GM15510 (cell line): ENCODE measurements around the gene F8A2.
"Not testable (repeated sequence)": the region's sequence is repeated elsewhere in the genome, so short reads cannot be mapped to it uniquely, and the experiment has no call there.

Source experiments
- POLR2A ChIP-seq: IDR thresholded peaks from 3 replicates; pipeline ENCODE4 v1.6.1; 2011; ENCODE audit warnings: borderline replicate concordance; ENCODE audit not compliant: insufficient read length; ENCODE audit errors: extremely low read depth

F8A2 gene

DNA sequence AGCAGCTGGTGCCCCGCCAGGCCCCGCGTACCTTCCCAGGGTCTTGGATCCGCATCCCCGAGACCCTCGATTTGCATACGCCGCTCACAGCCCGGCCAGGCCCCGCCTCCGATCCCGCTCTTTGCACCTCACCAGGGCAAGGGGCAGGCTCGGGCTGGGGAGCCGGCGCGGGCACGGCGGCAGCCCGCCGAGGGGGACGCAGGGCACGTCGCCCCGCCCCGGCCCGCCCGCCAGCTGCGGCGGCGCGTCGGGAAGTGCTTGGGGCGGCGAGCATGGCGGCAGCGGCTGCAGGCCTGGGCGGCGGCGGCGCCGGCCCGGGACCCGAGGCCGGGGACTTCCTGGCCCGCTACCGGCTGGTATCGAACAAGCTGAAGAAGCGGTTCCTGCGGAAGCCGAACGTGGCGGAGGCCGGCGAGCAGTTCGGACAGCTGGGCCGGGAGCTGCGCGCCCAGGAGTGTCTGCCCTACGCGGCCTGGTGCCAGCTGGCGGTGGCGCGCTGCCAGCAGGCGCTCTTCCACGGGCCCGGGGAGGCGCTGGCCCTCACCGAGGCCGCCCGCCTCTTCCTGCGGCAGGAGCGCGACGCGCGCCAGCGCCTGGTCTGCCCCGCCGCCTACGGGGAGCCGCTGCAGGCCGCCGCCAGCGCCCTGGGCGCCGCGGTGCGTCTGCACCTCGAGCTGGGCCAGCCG lies at the start of gene F8A2:
F8A2 (plus strand) TSS at position 253 of the 686 bp plus-strand sequence; CDS start at position 273, 20 bp downstream.
- not testable (repeated sequence) for TF ChIP-seq POLR2A

DNA sequence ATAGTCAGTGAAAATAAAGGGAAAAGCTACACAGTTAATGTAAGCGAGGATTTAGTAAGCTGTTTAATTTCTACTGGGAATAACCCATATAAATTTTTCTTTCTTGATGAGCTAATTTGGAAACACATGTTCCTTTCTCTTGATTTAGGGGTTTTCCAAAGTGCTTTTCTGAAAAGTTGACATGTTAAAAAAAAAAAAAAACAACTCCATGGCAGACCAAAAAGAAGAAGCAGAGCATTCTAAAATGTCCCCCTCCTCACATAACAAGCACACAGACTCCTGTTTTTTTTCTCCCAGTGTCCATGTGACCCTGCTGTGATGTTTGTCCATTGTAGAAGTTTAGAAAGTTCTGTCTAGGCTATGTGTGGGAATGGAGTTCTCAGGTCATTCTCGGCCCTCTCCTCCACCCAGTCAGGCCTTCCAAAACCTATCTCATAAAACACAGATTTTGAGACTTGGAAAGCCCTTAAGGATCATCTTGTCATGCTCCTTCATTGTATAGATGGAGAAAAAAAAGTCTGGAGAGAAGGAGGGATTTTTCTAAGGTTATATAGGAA lies 48.3 kb upstream of the F8A2 start:
- no peak for TF ChIP-seq POLR2A

DNA sequence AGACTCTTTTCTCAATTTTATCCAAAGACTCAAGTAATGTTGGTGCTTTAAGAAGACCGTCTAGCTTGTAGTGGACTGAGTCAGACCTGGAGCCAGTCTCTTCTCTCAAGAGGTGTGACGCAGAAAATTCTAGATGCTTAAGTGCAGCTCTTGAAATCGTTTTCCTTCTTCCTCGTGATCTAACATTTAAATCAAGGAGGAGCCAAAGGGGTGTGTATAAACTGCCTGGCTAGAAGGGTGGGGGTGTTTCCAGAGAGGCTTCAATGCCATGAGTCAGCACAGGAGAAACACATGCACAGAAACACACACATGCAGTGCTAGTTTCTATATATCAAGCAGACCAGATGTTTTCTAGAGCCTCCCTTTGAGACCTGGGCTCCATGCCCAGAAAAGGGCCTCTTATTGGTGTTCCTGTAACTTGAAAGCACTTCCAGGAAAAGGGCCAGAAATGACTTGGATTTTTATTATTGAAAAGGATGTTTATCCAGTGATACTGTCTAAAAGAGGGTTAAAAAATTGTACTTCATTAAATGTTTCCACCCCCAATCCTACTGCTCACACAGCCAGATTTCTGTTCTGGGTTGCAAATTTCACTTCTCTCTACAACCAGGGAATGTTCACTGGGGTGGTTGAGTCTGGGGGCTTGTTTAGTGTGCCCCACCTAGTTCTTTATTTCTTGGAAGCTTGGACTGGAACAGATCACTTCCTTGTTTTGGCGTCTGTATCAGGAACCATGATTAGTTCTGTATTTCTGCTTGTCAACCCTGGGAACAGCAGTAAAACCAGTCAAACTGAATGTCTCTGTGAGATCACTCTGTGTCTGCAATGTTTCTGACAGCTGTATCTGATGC lies 47.2 kb upstream of the F8A2 start, which contains the start of gene CLIC2:
CLIC2 (minus strand) TSS at position 129 of the 851 bp plus-strand sequence. CDS start 187 bp downstream, outside the sequence.
- no peak for TF ChIP-seq POLR2A

- TF ChIP-seq POLR2A, result no peak
Measured at GRCh38 chrX:155389634-155390033, 7.7 kb downstream of the F8A2 start.

GRCh38 chrX:155406429-155406828 lies 24.5 kb downstream of the F8A2 start:
- no peak for TF ChIP-seq POLR2A

DNA sequence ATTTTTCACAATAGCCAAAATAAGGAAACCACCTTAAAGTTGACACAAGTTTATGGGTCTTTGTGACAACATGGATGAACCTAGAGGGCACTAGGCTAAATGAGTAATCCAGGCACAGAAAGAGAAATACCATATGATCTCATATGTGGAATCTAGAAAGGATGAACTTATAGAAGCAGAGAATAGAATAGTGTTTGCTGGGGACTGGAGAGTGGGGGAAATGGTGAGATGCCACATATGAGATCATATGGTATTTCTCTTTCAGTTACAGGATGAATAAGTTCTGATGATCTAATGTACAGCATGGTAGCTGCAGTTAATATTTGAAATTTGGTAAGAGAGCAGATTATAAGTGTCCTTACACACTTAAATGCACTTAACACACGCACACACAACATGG lies 35.9 kb downstream of the F8A2 start:
- TF ChIP-seq POLR2A, result no peak
